Loucy (cell line): ENCODE data around the gene MEAF6.

ENCODE experiments used
- H2AFZ ChIP-seq: fragments of 200-600 bp; sonication (generic); 2 replicates; pipeline ENCODE4 v1.6.0; 2016; ENCODE audit warnings: antibody characterized with exemption, mild to moderate bottlenecking, low read length, moderate library complexity
- H3F3A ChIP-seq: fragments of 200-600 bp; 2 replicates; pipeline ENCODE4 v1.6.0; 2016; ENCODE audit warnings: antibody characterized with exemption, low read depth, mild to moderate bottlenecking
- H3K27me3 ChIP-seq: fragments of 200-600 bp; sonication (generic); 2 replicates; pipeline ENCODE4 v1.6.1; 2014; ENCODE audit warnings: low read length, mild to moderate bottlenecking; ENCODE audit not compliant: insufficient read depth, poor library complexity, severe bottlenecking
- H3K36me3 ChIP-seq: fragments of 200-600 bp; sonication (generic); 2 replicates; pipeline ENCODE4 v1.6.1; 2016; ENCODE audit warnings: low read length; ENCODE audit not compliant: insufficient read depth
- H3K4me1 ChIP-seq: fragments of 200-600 bp; sonication (generic); 2 replicates; pipeline ENCODE4 v1.5.1; 2014; ENCODE audit warnings: low read length, mild to moderate bottlenecking; ENCODE audit not compliant: insufficient read depth, poor library complexity, severe bottlenecking
- H3K4me2 ChIP-seq: fragments of 200-600 bp; sonication (generic); 2 replicates; pipeline ENCODE4 v1.6.0; 2014; ENCODE audit warnings: antibody characterized with exemption, low read length, low read depth, mild to moderate bottlenecking; ENCODE audit not compliant: poor library complexity, severe bottlenecking
- H3K4me3 ChIP-seq: fragments of 200-600 bp; sonication (generic); 2 replicates; pipeline ENCODE4 v1.5.1; 2014; ENCODE audit warnings: low read length, mild to moderate bottlenecking, mixed read lengths; ENCODE audit not compliant: poor library complexity, severe bottlenecking
- H3K79me2 ChIP-seq: fragments of 200-600 bp; sonication (generic); 2 replicates; pipeline ENCODE4 v1.6.1; 2014; ENCODE audit warnings: low read length; ENCODE audit not compliant: insufficient read depth
- H3K9ac ChIP-seq: fragments of 200-600 bp; sonication (generic); 2 replicates; pipeline ENCODE4 v1.6.0; 2014; ENCODE audit warnings: mild to moderate bottlenecking, low read depth, low read length, moderate library complexity; ENCODE audit not compliant: poor library complexity, severe bottlenecking
- H3K9me2 ChIP-seq: fragments of 200-600 bp; sonication (generic); replicated peaks from 2 replicates; pipeline ENCODE4 v1.6.1; 2016; ENCODE audit warnings: low read depth, low read length, mixed read lengths
- H3K9me3 ChIP-seq: fragments of 200-600 bp; sonication (generic); 2 replicates; pipeline ENCODE4 v1.6.1; 2014; ENCODE audit warnings: mild to moderate bottlenecking, antibody characterized with exemption, low read length, low read depth; ENCODE audit not compliant: insufficient read depth
- H4K20me1 ChIP-seq: fragments of 200-600 bp; sonication (generic); 2 replicates; pipeline ENCODE4 v1.6.0; 2014; ENCODE audit warnings: antibody characterized with exemption, low read length, mild to moderate bottlenecking; ENCODE audit not compliant: insufficient read depth, poor library complexity, severe bottlenecking
- CTCF ChIP-seq: fragments of 200-600 bp; sonication (generic); conservative IDR thresholded peaks from 2 replicates; pipeline ENCODE4 v1.5.1; 2014; ENCODE audit warnings: mild to moderate bottlenecking, antibody characterized with exemption, low read length
- EZH2phosphoT487 ChIP-seq: fragments of 200-600 bp; IDR thresholded peaks from 2 replicates; pipeline ENCODE4 v1.6.1; 2018; ENCODE audit warnings: antibody characterized with exemption, mild to moderate bottlenecking, moderate library complexity, borderline replicate concordance

Gene MEAF6

DNA sequence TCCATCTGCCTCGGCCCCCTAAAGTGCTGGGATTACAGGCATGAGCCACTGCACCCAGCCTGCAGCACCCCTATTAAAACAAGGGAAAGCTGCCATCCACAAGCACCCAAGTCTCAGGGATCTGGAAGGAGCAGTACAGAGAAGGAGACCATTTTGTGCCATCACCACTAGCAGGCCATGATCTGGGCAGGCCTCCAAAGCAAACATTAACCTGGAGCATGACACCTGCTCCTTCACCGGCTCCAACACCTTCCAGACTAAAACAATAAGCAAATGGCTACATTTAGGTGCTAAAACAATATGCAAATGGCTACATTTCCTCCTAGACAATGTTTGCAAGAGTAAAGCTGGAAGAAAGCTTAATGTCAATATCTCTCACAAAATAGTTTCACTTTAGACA, 16.7 kb downstream of the MEAF6 start:
- no peak overlapping the region for H3K4me3 ChIP-seq
- no peak overlapping the region for H2AFZ ChIP-seq
- H3K27me3 ChIP-seq, result no peaks in the 10 kb centered on the region
- peaks cover 55% of the 10 kb centered on the region; the same call in 1 of the 2 replicates for H3K36me3 ChIP-seq
- peaks cover 3% of the 10 kb centered on the region for H3K4me1 ChIP-seq
- no peak for TF ChIP-seq CTCF
- TF ChIP-seq EZH2phosphoT487, result no peak
- H3F3A ChIP-seq, result no peaks in the 10 kb centered on the region
- H3K79me2 ChIP-seq, result no peaks in the 10 kb centered on the region; the same call in 1 of the 2 replicates
- H3K9ac ChIP-seq, result no peak overlapping the region
- no peaks in the 10 kb centered on the region for H3K9me3 ChIP-seq
- H3K9me2 ChIP-seq, result no peaks in the 10 kb centered on the region
- H3K4me2 ChIP-seq, result no peak overlapping the region
- peaks cover 5% of the 10 kb centered on the region for H4K20me1 ChIP-seq

- H3K4me1 ChIP-seq, result peaks cover 3% of the 10 kb centered on the region
- TF ChIP-seq CTCF, result no peak
- TF ChIP-seq EZH2phosphoT487, result no peak
- H3F3A ChIP-seq, result no peaks in the 10 kb centered on the region
- no peak overlapping the region for H3K9ac ChIP-seq
- no peaks in the 10 kb centered on the region for H3K27me3 ChIP-seq
- H3K36me3 ChIP-seq, result peaks cover 54% of the 10 kb centered on the region; the same call in 1 of the 2 replicates
- peaks cover 5% of the 10 kb centered on the region for H4K20me1 ChIP-seq
- H3K9me3 ChIP-seq, result no peaks in the 10 kb centered on the region
- no peak overlapping the region for H3K4me3 ChIP-seq
- no peaks in the 10 kb centered on the region for H3K9me2 ChIP-seq
- H3K4me2 ChIP-seq, result no peak overlapping the region
- no peak overlapping the region for H2AFZ ChIP-seq
- no peaks in the 10 kb centered on the region; the same call in 1 of the 2 replicates for H3K79me2 ChIP-seq
Measured at GRCh38 chr1:37495875-37496274, 18.7 kb downstream of the MEAF6 start.

GRCh38 chr1:37493336-37494098, 21.0 kb downstream of the MEAF6 start:
- no peaks in the 10 kb centered on the region for H4K20me1 ChIP-seq
- H3K9me2 ChIP-seq, result no peaks in the 10 kb centered on the region
- no peak overlapping the region for H3K4me2 ChIP-seq
- H3K4me1 ChIP-seq, result peaks cover 3% of the 10 kb centered on the region
- H3K36me3 ChIP-seq, result peaks cover 52% of the 10 kb centered on the region; the same call in 1 of the 2 replicates
- H3K79me2 ChIP-seq, result no peaks in the 10 kb centered on the region; the same call in 1 of the 2 replicates
- H3K27me3 ChIP-seq, result no peaks in the 10 kb centered on the region
- no peaks in the 10 kb centered on the region for H3K9me3 ChIP-seq
- H2AFZ ChIP-seq, result no peak overlapping the region
- no peaks in the 10 kb centered on the region for H3F3A ChIP-seq
- no peak overlapping the region for H3K4me3 ChIP-seq
- no peak overlapping the region for H3K9ac ChIP-seq
- TF ChIP-seq EZH2phosphoT487 (no peak), CTCF (no peak)
